ENCODE data around the gene NUCB1.

NUCB1 gene

GRCh38 chr19:48964205-48965039 lies 64.3 kb downstream of the NUCB1 start:
- DNase-seq, result no peak

GRCh38 chr19:48965040-48965805 lies 65.1 kb downstream of the NUCB1 start, which contains the start of gene FTL:
Gene FTL (plus strand): TSS chr19:48965309. CDS start chr19:48965508, 199 bp downstream.
- DNase-seq, result peak; percentile 80

GRCh38 chr19:48965806-48966540 lies 65.9 kb downstream of the NUCB1 start:
- peak; percentile 38 for DNase-seq

- no peak for DNase-seq
Measured at GRCh38 chr19:48966541-48967345, 66.6 kb downstream of the NUCB1 start.

- DNase-seq, result no peak
Measured at GRCh38 chr19:48967346-48968178, 67.5 kb downstream of the NUCB1 start.

GRCh38 chr19:48968179-48968661 lies 68.1 kb downstream of the NUCB1 start:
- no peak for DNase-seq

GRCh38 chr19:48968813-48969218 lies 68.7 kb downstream of the NUCB1 start:
- DNase-seq, result no peak

- no peak for DNase-seq
Measured at GRCh38 chr19:48969276-48970138, 69.4 kb downstream of the NUCB1 start.

GRCh38 chr19:48970139-48970766 lies 70.1 kb downstream of the NUCB1 start:
- no peak for DNase-seq

- DNase-seq, result peak; percentile 38
Measured at GRCh38 chr19:48970923-48971395, 70.8 kb downstream of the NUCB1 start.
